ENCODE data around the gene GP1BA. TPM values are rescaled to one million over a fixed set of nuclear protein-coding genes. Genes with fewer than 3 reads are reported as not detected.
"Not testable (repeated sequence)": the region's sequence is repeated elsewhere in the genome, so short reads cannot be mapped to it uniquely, and the experiment has no call there.

GP1BA gene
- total and polyA plus RNA-seq, 2 donors (not counting 1 experiment from before 2014, with no cell fraction given) = 0.06 TPM; not detected in 1

- H3K27me3 Mint-ChIP-seq; H3K4me3 Mint-ChIP-seq; H3K4me1 Mint-ChIP-seq; H3K9ac ChIP-seq (ENCODE audit: low read length); H4K20me1 ChIP-seq (ENCODE audit: control insufficient read depth, insufficient read depth, low read length, poor library complexity, severe bottlenecking); H3K27ac Mint-ChIP-seq; H3K36me3 ChIP-seq (replicated peaks in 1 of 2; ENCODE audit: control extremely low read depth in 1 of 2, control insufficient read depth in 1 of 2, extremely low read depth in 1 of 2, insufficient read depth in 2 of 2, low read length in 1 of 2); H3K4me1 ChIP-seq (ENCODE audit: control insufficient read depth in 2 of 2, insufficient read depth in 2 of 2, low read length in 2 of 2); H2AFZ ChIP-seq (ENCODE audit: insufficient read depth, low read depth, low read length, poor library complexity, severe bottlenecking); DNase-seq; POLR2A ChIA-PET; ATAC-seq (ENCODE audit: low read depth); H3K79me2 ChIP-seq (ENCODE audit: control insufficient read depth, insufficient read depth, low read length); H3K4me3 ChIP-seq (ENCODE audit: control extremely low read depth in 1 of 5, extremely low read depth in 1 of 5, insufficient read depth in 1 of 5, low read depth in 2 of 5, low read length in 4 of 5); H3K27me3 ChIP-seq (replicated peaks in 1 of 4; ENCODE audit: control extremely low read depth in 1 of 4, control insufficient read depth in 3 of 4, insufficient read depth in 4 of 4, low read length in 3 of 4); H3K9me3 ChIP-seq (ENCODE audit: control extremely low read depth in 1 of 3, control insufficient read depth in 2 of 3, insufficient read depth in 1 of 3, low read length in 2 of 3); H3K27ac ChIP-seq (ENCODE audit: low read length in 2 of 2); H3K9me3 Mint-ChIP-seq (ENCODE audit: insufficient read depth); H3K4me2 ChIP-seq (replicated peaks; ENCODE audit: low read depth, low read length, poor library complexity, severe bottlenecking); intact Hi-C loops (cut with micrococcal nuclease): not testable (repeated sequence)
- CTCF ChIA-PET = interaction anchor here (1.1 kb wide), 1 partner anchor 11 kb away, joined by 3 read pairs; the partner anchor contains the start of gene CHRNE
- WGBS (ENCODE audit: insufficient coverage) = 100% methylated on average over 2 of the region's 4 CpGs
These were observed 17.5 kb upstream of the GP1BA start for GRCh38 chr17:4914551-4914950.

- H3K4me1 ChIP-seq (ENCODE audit: control insufficient read depth in 2 of 2, insufficient read depth in 2 of 2, low read length in 2 of 2) = no peaks in the 10 kb centered on the region
- Mint-ChIP-seq H3K27me3 (no peaks in the 10 kb centered on the region), H3K4me1 (no peaks in the 10 kb centered on the region), H3K9me3 (ENCODE audit: insufficient read depth) (no peaks in the 10 kb centered on the region), H3K4me3 (no peak overlapping the region), H3K27ac (no peak overlapping the region)
- no peak overlapping the region for H3K9ac ChIP-seq (ENCODE audit: low read length)
- no peaks in the 10 kb centered on the region for H4K20me1 ChIP-seq (ENCODE audit: control insufficient read depth, insufficient read depth, low read length, poor library complexity, severe bottlenecking)
- no peaks in the 10 kb centered on the region for H3K36me3 ChIP-seq (replicated peaks in 1 of 2; ENCODE audit: control extremely low read depth in 1 of 2, control insufficient read depth in 1 of 2, extremely low read depth in 1 of 2, insufficient read depth in 2 of 2, low read length in 1 of 2)
- no peak for DNase-seq
- no peak overlapping the region for H3K4me3 ChIP-seq (ENCODE audit: control extremely low read depth in 1 of 5, extremely low read depth in 1 of 5, insufficient read depth in 1 of 5, low read depth in 2 of 5, low read length in 4 of 5)
- WGBS (ENCODE audit: insufficient coverage) = 89% methylated on average over 4 of the region's 8 CpGs
- H3K79me2 ChIP-seq (ENCODE audit: control insufficient read depth, insufficient read depth, low read length) = no peaks in the 10 kb centered on the region
- H3K27me3 ChIP-seq (replicated peaks in 1 of 4; ENCODE audit: control extremely low read depth in 1 of 4, control insufficient read depth in 3 of 4, insufficient read depth in 4 of 4, low read length in 3 of 4) = no peaks in the 10 kb centered on the region
- H3K9me3 ChIP-seq (ENCODE audit: control extremely low read depth in 1 of 3, control insufficient read depth in 2 of 3, insufficient read depth in 1 of 3, low read length in 2 of 3) = no peaks in the 10 kb centered on the region
- H3K4me2 ChIP-seq (replicated peaks; ENCODE audit: low read depth, low read length, poor library complexity, severe bottlenecking) = no peak overlapping the region
- TF ChIP-seq CTCF (IDR thresholded peaks at IDR 0.05) = no peak
- TF ChIP-seq EZH2 (IDR thresholded peaks at IDR 0.05; ENCODE audit: borderline replicate concordance, insufficient read depth, low read depth, low read length, poor library complexity, severe bottlenecking) = no peak
- H2AFZ ChIP-seq (ENCODE audit: insufficient read depth, low read depth, low read length, poor library complexity, severe bottlenecking) = no peak overlapping the region
- CTCF ChIA-PET = interaction anchor here (0.7 kb wide), 2 partner anchors 20 to 28 kb away, joined by 3 to 9 read pairs; partner anchors contain the start of gene C17orf107
- intact Hi-C loops (cut with micrococcal nuclease) = no loop called here
- POLR2A ChIA-PET = no interaction called here
- ATAC-seq (ENCODE audit: low read depth) = no peak
- H3K27ac ChIP-seq (ENCODE audit: low read length in 2 of 2) = no peak overlapping the region
These were observed 12.5 kb upstream of the GP1BA start for GRCh38 chr17:4919511-4920047.

Measured in B cell (primary cell).